Fibroblast of mammary gland (primary cell): ENCODE results near the gene ACD.

ENCODE experiments used
- DNase-seq: peaks from one replicate; pipeline ENCODE4 v3.0.0-alpha.2; 2010; ENCODE audit warnings: low read depth
- H3K4me3 ChIP-seq: 2 replicates; pipeline ENCODE4 v1.5.1; 2011; ENCODE audit warnings: low read depth, mild to moderate bottlenecking, low read length, moderate library complexity; ENCODE audit not compliant: control insufficient read depth
- TF ChIP-seq, protein P1 (sequence below): conservative IDR thresholded peaks from 2 replicates; pipeline ENCODE4 v1.5.1; 2011; ENCODE audit warnings: low read depth, low read length, inconsistent platforms; ENCODE audit not compliant: control insufficient read depth, insufficient read depth

The ACD gene

GRCh38 chr16:67659675-67660563 is at the start of gene ACD:
ACD (minus strand) TSS chr16:67660260; CDS start chr16:67660220, 40 bp downstream.
- peak within 1 kb of the TSS; percentile 86 for H3K4me3 ChIP-seq
- TF ChIP-seq, protein P1, sequence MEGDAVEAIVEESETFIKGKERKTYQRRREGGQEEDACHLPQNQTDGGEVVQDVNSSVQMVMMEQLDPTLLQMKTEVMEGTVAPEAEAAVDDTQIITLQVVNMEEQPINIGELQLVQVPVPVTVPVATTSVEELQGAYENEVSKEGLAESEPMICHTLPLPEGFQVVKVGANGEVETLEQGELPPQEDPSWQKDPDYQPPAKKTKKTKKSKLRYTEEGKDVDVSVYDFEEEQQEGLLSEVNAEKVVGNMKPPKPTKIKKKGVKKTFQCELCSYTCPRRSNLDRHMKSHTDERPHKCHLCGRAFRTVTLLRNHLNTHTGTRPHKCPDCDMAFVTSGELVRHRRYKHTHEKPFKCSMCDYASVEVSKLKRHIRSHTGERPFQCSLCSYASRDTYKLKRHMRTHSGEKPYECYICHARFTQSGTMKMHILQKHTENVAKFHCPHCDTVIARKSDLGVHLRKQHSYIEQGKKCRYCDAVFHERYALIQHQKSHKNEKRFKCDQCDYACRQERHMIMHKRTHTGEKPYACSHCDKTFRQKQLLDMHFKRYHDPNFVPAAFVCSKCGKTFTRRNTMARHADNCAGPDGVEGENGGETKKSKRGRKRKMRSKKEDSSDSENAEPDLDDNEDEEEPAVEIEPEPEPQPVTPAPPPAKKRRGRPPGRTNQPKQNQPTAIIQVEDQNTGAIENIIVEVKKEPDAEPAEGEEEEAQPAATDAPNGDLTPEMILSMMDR = no peak
- DNase-seq = peak; percentile 83

DNA sequence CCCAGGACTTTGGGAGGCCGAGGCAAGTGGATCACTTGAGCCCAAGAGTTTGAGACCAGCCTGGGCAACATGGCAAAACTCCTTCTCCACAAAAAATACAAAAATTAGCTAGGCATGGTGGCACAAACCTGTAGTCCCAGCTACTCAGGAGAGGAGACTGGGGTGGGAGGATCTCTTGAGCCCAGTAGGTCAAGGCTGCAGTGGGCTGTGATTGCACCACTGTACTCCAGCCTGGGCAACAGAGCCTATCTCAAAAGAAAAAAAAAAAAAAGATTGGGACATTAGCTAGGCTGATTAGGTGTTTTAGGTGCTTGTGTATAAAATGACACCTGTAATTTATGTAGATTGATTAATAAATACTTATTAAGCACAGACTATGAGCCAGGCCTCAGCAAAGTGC is 49.0 kb upstream of the ACD start:
- H3K4me3 ChIP-seq = no peak overlapping the region
- TF ChIP-seq, protein P1 = no peak
- DNase-seq = no peak

- TF ChIP-seq, protein P1 = no peak
- peak; percentile 70 for DNase-seq
- no peak overlapping the region for H3K4me3 ChIP-seq
These were observed 48.3 kb upstream of the ACD start for GRCh38 chr16:67708368-67708771.

DNA sequence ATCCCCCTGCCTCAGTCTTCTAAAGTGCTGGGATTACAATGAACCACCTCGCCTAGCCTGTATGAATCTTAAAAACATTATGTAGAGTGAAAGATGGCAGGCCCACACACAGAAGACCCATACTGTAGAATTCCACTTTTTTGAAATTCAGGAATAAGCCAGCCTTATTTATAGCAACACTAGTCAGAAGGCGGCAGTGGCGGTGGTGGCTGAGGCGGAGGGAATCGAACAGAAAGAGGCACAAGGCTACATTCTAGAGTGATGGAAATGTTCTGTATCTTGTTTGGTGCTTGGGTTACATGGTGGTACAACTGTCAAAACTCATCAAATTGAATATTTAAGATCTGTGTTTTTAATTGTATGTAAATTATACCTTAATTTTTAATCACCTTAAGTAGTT is 47.7 kb upstream of the ACD start:
- no peak overlapping the region for H3K4me3 ChIP-seq
- DNase-seq = no peak
- TF ChIP-seq, protein P1 = no peak

GRCh38 chr16:67707210-67707609 is 47.1 kb upstream of the ACD start:
- DNase-seq = no peak
- no peak overlapping the region for H3K4me3 ChIP-seq
- TF ChIP-seq, protein P1 = no peak

DNA sequence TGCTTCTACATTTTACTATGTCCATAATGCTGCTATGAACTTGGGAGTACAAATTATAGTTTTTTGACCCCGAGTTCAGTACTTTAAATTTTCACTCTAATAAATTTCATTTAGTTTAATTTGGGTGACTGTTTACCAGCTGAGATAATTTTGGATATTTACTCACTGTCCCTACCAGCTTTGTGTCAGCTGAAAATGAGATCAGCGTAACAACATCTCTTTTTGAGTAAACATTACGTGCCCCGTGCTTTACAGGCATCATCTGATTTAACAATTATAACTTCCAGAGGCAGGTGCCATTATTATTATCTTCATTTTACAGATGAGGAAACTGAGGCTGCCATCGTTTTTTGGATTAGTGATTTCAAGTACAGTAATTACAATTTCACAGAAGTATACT is 44.0 kb upstream of the ACD start:
- TF ChIP-seq, protein P1 = no peak
- DNase-seq = no peak
- no peak overlapping the region for H3K4me3 ChIP-seq

DNA sequence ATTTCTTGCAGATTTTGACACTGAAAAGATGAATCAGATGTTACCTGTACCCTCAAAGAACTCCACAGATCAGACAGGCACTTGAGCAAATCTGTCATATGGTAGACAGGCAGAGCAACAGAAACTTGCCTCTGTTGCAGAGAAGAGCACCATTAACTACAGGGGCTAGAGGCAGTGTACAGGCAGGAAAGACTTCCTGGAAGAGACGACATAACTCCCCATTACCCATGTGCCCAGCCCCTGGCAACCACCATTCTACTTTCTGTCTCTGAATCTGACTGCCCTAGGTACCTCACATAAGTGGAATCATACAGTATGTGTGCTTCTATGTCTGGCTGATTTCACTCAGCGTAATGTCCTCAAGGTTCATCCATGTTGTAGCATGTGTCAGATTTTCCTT is 43.6 kb upstream of the ACD start:
- TF ChIP-seq, protein P1 = no peak
- DNase-seq = no peak
- H3K4me3 ChIP-seq = no peak overlapping the region
